Transverse colon (tissue), 4 donors: Measurements from ENCODE around the gene MEIOC.

Experiments used
- CTCF ChIP-seq, 5 experiments: fragments of 200-600 bp in 3 of 5; fragments of 450-650 bp in 2 of 5; sonication (generic) in 3 of 5; IDR thresholded peaks; 1 replicate in 2 of 5; 2 replicates in 3 of 5; pipeline ENCODE4 v1.5.1; 2016 to 2017; ENCODE audit warnings: antibody characterized with exemption in 5 of 5, inconsistent platforms in 3 of 5, mild to moderate bottlenecking in 2 of 5, moderate library complexity in 1 of 5
- POLR2AphosphoS5 ChIP-seq, 3 donors: sonication (generic); formaldehyde crosslinking; IDR thresholded peaks; one replicate each; pipeline ENCODE4 v1.6.1; 2016; ENCODE audit warnings: antibody characterized with exemption in 3 of 3

GRCh38 chr17:44664867-44665266 lies 8.6 kb downstream of the MEIOC start:
- TF ChIP-seq CTCF (IDR thresholded peaks at IDR 0.05) = no peak
- no peak for TF ChIP-seq POLR2AphosphoS5 (IDR thresholded peaks at IDR 0.05)
